C4-2B (cell line): ENCODE results near the gene FGF22.

ENCODE experiments used
- CTCF ChIP-seq: fragments of 450-650 bp; conservative IDR thresholded peaks from 2 replicates; pipeline ENCODE4 v1.5.1; 2017; ENCODE audit warnings: mild to moderate bottlenecking
- ZFX ChIP-seq: fragments of 450-650 bp; IDR thresholded peaks from 2 replicates; pipeline ENCODE4 v1.6.1; 2017

- TF ChIP-seq CTCF (no peak), ZFX (no peak)
Observed at GRCh38 chr19:634975-635652, 4.6 kb upstream of the FGF22 start.
